ENCODE results near the gene ADAM15. TPM values are rescaled to one million over a fixed set of nuclear protein-coding genes. Genes with fewer than 3 reads are reported as not detected.

The ADAM15 gene
- total RNA-seq, 1 donor from 2014 or later = 163 TPM

DNA sequence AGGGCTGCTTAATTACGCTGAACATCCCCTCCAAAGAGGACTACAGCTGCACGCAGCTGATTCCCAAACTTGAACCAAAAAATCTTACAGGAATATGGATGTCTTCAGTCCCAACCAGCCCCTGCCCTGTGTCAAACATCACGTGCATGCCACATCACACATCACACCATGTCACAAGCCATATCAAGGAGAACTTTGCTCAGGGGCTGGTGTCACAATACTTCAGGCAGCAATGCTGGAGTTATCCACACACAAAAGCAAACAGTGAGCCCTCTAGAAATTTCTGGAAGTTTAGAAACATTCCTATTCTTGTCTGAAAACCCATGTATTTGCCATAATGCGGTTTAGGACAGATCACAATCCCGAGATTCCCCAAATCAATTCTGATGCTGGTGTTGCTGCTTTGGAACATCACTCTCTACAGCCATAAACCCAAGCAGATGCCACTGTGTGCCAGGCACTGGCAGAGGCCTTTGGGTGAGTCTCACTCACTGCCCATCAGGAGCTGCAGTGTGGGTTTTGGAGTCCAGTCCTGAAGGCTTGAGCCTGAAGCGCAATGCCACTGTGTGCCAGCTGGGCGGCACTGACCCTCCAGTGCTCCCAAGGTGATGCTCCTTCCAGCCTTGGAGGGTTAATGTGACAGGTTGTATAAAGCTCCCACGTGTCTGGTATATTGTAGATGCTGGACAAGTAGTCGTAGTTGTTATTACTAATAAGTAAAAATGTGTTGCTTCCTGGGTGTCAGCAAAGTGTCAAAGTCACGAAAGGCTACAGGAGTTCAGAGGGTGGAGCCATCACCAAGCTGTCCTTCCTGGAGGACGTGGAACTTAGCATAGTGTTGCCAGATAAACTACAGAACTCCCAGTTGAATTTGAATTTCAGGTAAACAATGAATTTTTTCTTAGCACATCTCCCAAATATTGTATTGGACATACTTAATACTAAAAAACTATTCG, 56.5 kb downstream of the ADAM15 start:
- H3K4me1 ChIP-seq = peaks cover 9% of the 10 kb centered on the region
- TF ChIP-seq CTCF (IDR thresholded peaks at IDR 0.05) = no peak
- DNase-seq (no peak), ATAC-seq (no peak)
- no peak overlapping the region for H3K4me3 ChIP-seq
- H3K27ac ChIP-seq = no peak overlapping the region
- no peaks in the 10 kb centered on the region for H3K9me3 ChIP-seq
- no peaks in the 10 kb centered on the region for H3K27me3 ChIP-seq
- no peaks in the 10 kb centered on the region for H3K36me3 ChIP-seq
- intact Hi-C loops (cut with DNase I) = no loop called here

- no peaks in the 10 kb centered on the region for H3K9me3 ChIP-seq
- no peak for TF ChIP-seq CTCF (IDR thresholded peaks at IDR 0.05)
- H3K4me3 ChIP-seq = no peak overlapping the region
- H3K36me3 ChIP-seq = no peaks in the 10 kb centered on the region
- H3K4me1 ChIP-seq = peaks cover 9% of the 10 kb centered on the region
- no peaks in the 10 kb centered on the region for H3K27me3 ChIP-seq
- ATAC-seq = no peak
- intact Hi-C loops (cut with DNase I) = no loop called here
- no peak for DNase-seq
- no peak overlapping the region for H3K27ac ChIP-seq
Measured at GRCh38 chr1:155108296-155108695, 57.2 kb downstream of the ADAM15 start.

- DNase-seq (no peak), ATAC-seq (no peak)
- no peaks in the 10 kb centered on the region for H3K4me1 ChIP-seq
- no peaks in the 10 kb centered on the region for H3K36me3 ChIP-seq
- no peak overlapping the region for H3K27ac ChIP-seq
- no peaks in the 10 kb centered on the region for H3K27me3 ChIP-seq
- no peak for TF ChIP-seq CTCF (IDR thresholded peaks at IDR 0.05)
- no peak overlapping the region for H3K4me3 ChIP-seq
- intact Hi-C loops (cut with DNase I) = no loop called here
- no peaks in the 10 kb centered on the region for H3K9me3 ChIP-seq
Measured at GRCh38 chr1:155110381-155110780, 59.3 kb downstream of the ADAM15 start.

- no peak for TF ChIP-seq CTCF (IDR thresholded peaks at IDR 0.05)
- no peak overlapping the region for H3K27ac ChIP-seq
- H3K27me3 ChIP-seq = no peaks in the 10 kb centered on the region
- H3K36me3 ChIP-seq = no peaks in the 10 kb centered on the region
- no peaks in the 10 kb centered on the region for H3K4me1 ChIP-seq
- intact Hi-C loops (cut with DNase I) = no loop called here
- H3K9me3 ChIP-seq = no peaks in the 10 kb centered on the region
- DNase-seq = no peak
- H3K4me3 ChIP-seq = no peak overlapping the region
- ATAC-seq = no peak
Measured at GRCh38 chr1:155110826-155111225, 59.7 kb downstream of the ADAM15 start.

Other genes starting within 250 kb of the ADAM15 start
- 7.6 TPM for gene KCNN3, start 181.0 kb upstream of the ADAM15 start, total RNA-seq
- gene PMVK, start 114.6 kb upstream of the ADAM15 start, total RNA-seq = 38.4 TPM
- 75.7 TPM for gene PBXIP1, start 95.2 kb upstream of the ADAM15 start, total RNA-seq
- 27.0 TPM for gene PYGO2, start 89.5 kb upstream of the ADAM15 start, total RNA-seq
- gene SHC1, start 80.6 kb upstream of the ADAM15 start, total RNA-seq = 120 TPM
- 27.0 TPM for gene CKS1B, start 76.6 kb upstream of the ADAM15 start, total RNA-seq
- 29.0 TPM for gene FLAD1, start 68.0 kb upstream of the ADAM15 start, total RNA-seq
- gene LENEP, start 57.7 kb upstream of the ADAM15 start, total RNA-seq = not detected
- 80.4 TPM for gene ZBTB7B, start 48.5 kb upstream of the ADAM15 start, total RNA-seq
- gene DCST2, start 17.5 kb upstream of the ADAM15 start, total RNA-seq = 1.5 TPM
- gene DCST1, start 17.5 kb upstream of the ADAM15 start, total RNA-seq = not detected
- 5.3 TPM for gene EFNA4, start 12.4 kb downstream of the ADAM15 start, total RNA-seq
- gene EFNA3, start 27.5 kb downstream of the ADAM15 start, total RNA-seq = 1.0 TPM
- 178 TPM for gene EFNA1, start 76.6 kb downstream of the ADAM15 start, total RNA-seq
- gene SLC50A1, start 84.5 kb downstream of the ADAM15 start, total RNA-seq = 44.7 TPM
- 71.1 TPM for gene DPM3, start 89.2 kb downstream of the ADAM15 start, total RNA-seq
- 130 TPM for gene KRTCAP2, start 122.0 kb downstream of the ADAM15 start, total RNA-seq
- 0.43 TPM for gene TRIM46, start 122.5 kb downstream of the ADAM15 start, total RNA-seq
- gene THBS3, start 156.6 kb downstream of the ADAM15 start, total RNA-seq = 24.9 TPM
- gene MTX1, start 157.4 kb downstream of the ADAM15 start, total RNA-seq = 28.4 TPM
- 27.8 TPM for gene ENTREP3, start 204.2 kb downstream of the ADAM15 start, total RNA-seq
- 70.9 TPM for gene SCAMP3, start 211.0 kb downstream of the ADAM15 start, total RNA-seq
- gene CLK2, start 222.2 kb downstream of the ADAM15 start, total RNA-seq = 51.2 TPM
- gene HCN3, start 226.1 kb downstream of the ADAM15 start, total RNA-seq = 2.6 TPM

Measured in upper lobe of right lung (tissue), 1 donor.